HepG2 (cell line): Measurements from ENCODE around the gene CALML6. TPM values are rescaled to one million over a fixed set of nuclear protein-coding genes. Genes with fewer than 3 reads are reported as not detected.

Experiments
- ATF3 ChIP-seq: sonication (generic); formaldehyde crosslinking; IDR thresholded peaks from 2 replicates; pipeline ENCODE4 v1.4.0; 2020; ENCODE audit warnings: missing genetic modification reagents
- GATAD2A ChIP-seq: IDR thresholded peaks from 2 replicates; pipeline ENCODE4 v1.6.1; 2016
- KAT8 ChIP-seq: IDR thresholded peaks from 2 replicates; pipeline ENCODE4 v1.6.1; 2016; ENCODE audit warnings: missing genetic modification reagents, missing compliant biosample characterization
- KLF16 ChIP-seq, 2 experiments: sonication (generic) in 1 of 2; formaldehyde crosslinking in 1 of 2; IDR thresholded peaks; 2 replicates each; pipeline versions ENCODE4 v1.6.1 to v1.8.0; 2016 to 2023; ENCODE audit warnings: missing genetic modification reagents in 2 of 2, missing compliant biosample characterization in 1 of 2
- NR2F6 ChIP-seq, 2 experiments: IDR thresholded peaks; 2 replicates each; pipeline ENCODE4 v1.6.1; 2016; ENCODE audit warnings: antibody characterized with exemption in 1 of 2, mild to moderate bottlenecking in 1 of 2
- PRDM10 ChIP-seq: sonication (generic); formaldehyde crosslinking; IDR thresholded peaks from 2 replicates; pipeline ENCODE4 v1.4.0; 2020; ENCODE audit warnings: low read depth, missing genetic modification reagents
- SALL2 ChIP-seq: sonication (generic); formaldehyde crosslinking; IDR thresholded peaks from 2 replicates; pipeline ENCODE4 v1.8.1; 2023; ENCODE audit warnings: mild to moderate bottlenecking, missing genetic modification reagents, inconsistent platforms
- TAF1 ChIP-seq: sonication (generic); formaldehyde crosslinking; IDR thresholded peaks from 2 replicates; pipeline ENCODE4 v1.4.0; 2020; ENCODE audit warnings: missing genetic modification reagents
- ZBTB34 ChIP-seq: sonication (generic); formaldehyde crosslinking; IDR thresholded peaks from 2 replicates; pipeline ENCODE4 v1.8.0; 2022; ENCODE audit warnings: mild to moderate bottlenecking, missing genetic modification reagents
- ZKSCAN8 ChIP-seq: IDR thresholded peaks from 2 replicates; pipeline ENCODE4 v1.6.1; 2016; ENCODE audit warnings: borderline replicate concordance, missing genetic modification reagents, missing compliant biosample characterization
- ZNF460 ChIP-seq: sonication (generic); formaldehyde crosslinking; IDR thresholded peaks from 2 replicates; pipeline ENCODE4 v1.5.1; 2020; ENCODE audit warnings: missing genetic modification reagents, mild to moderate bottlenecking, borderline replicate concordance
- ZNF563 ChIP-seq: sonication (generic); formaldehyde crosslinking; IDR thresholded peaks from 2 replicates; pipeline ENCODE4 v1.8.0; 2022; ENCODE audit warnings: mild to moderate bottlenecking, moderate library complexity, missing genetic modification reagents
- ZNF564 ChIP-seq: sonication (generic); formaldehyde crosslinking; IDR thresholded peaks from 2 replicates; pipeline ENCODE4 v1.8.1; 2023; ENCODE audit warnings: mild to moderate bottlenecking, missing genetic modification reagents
- ZNF572 ChIP-seq: sonication (generic); formaldehyde crosslinking; IDR thresholded peaks from 2 replicates; pipeline ENCODE4 v1.5.1; 2020; ENCODE audit warnings: mild to moderate bottlenecking, missing genetic modification reagents
- ZNF780A ChIP-seq: sonication (generic); formaldehyde crosslinking; IDR thresholded peaks from 2 replicates; pipeline ENCODE4 v1.8.0; 2022; ENCODE audit warnings: mild to moderate bottlenecking, missing genetic modification reagents, moderate library complexity
- polyA plus RNA-seq, 8 experiments: library from polyadenylated mRNA; depleted of rRNA in 3 of 8; stranded (reverse) in 7 of 8; unstranded in 1 of 8; fragments of >200 nt; fragmentation: Illumina TruSeq in 4 of 8; extraction: Trizol in 4 of 8; gene quantifications; 2 replicates each; pipeline versions ENCODE4 v1.2.1 to v1.2.3, GENCODE V29; 2011 to 2016; ENCODE audit warnings: low read depth in 4 of 8, missing spikeins in 1 of 8, mixed read lengths in 1 of 8; ENCODE audit not compliant: insufficient read depth in 1 of 8
- total RNA-seq, 5 experiments: library from RNA; depleted of rRNA; stranded (reverse); fragments of >200 nt; fragmentation: Illumina TruSeq; extraction: Trizol; gene quantifications; 2 replicates each; pipeline ENCODE4 v1.2.3, GENCODE V29; 2016; ENCODE audit warnings: low read depth in 1 of 5
- TF ChIP-seq, protein P1 (sequence below): IDR thresholded peaks from 2 replicates; pipeline ENCODE4 v1.6.1; 2018; ENCODE audit warnings: missing genetic modification reagents, mild to moderate bottlenecking, missing compliant biosample characterization
- TF ChIP-seq, protein P2 (sequence below): sonication (generic); formaldehyde crosslinking; IDR thresholded peaks from 2 replicates; pipeline ENCODE4 v1.5.0; 2020; ENCODE audit warnings: missing genetic modification reagents
- TF ChIP-seq, protein P3 (sequence below): sonication (generic); formaldehyde crosslinking; IDR thresholded peaks from 2 replicates; pipeline ENCODE4 v1.4.0; 2020; ENCODE audit warnings: mild to moderate bottlenecking, missing genetic modification reagents

Gene CALML6
- total and polyA plus RNA-seq, 2 of the 13 experiments (the other 11 are each of a cell fraction or from before 2014, with no cell fraction given): 0.11 to 0.12 TPM

DNA sequence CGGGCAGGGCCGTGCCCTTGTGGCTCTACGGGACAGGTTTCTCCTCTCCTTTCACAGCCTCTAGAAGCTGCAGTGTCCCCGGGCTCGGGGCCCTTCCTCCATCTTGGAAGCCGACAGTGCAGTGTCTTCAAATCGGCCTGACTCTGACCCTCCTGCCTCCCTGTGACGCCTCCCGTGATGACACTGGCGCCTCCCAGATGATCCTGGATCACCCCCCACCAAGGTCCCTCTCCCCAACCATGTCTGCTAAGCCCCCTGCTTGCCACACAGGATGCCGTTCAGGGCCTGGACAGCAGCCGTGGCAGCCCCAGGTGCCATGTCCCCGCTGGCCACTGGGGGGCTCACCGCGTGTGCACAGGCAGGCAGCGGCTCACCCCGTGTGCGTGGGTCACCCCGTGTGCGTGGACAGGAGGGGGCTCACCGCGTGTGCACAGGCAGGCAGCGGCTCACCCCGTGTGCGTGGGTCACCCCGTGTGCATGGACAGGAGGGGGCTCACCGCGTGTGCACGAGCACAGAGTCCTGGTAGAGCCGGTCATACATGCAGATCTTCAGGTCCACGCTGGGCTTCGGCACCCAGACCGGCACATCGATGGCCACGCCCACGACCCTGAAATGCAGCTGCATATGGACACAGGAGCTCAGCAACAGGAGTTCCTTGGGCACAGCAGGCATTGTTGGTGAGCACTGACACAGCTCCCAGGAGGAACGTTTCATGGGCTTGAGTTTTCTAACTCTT, 28.9 kb downstream of the CALML6 start (continued):
- TF ChIP-seq PRDM10 (CRISPR knock-in tag): peak; percentile 73; the same call in 1 of the 2 replicates
- TF ChIP-seq, protein P1, sequence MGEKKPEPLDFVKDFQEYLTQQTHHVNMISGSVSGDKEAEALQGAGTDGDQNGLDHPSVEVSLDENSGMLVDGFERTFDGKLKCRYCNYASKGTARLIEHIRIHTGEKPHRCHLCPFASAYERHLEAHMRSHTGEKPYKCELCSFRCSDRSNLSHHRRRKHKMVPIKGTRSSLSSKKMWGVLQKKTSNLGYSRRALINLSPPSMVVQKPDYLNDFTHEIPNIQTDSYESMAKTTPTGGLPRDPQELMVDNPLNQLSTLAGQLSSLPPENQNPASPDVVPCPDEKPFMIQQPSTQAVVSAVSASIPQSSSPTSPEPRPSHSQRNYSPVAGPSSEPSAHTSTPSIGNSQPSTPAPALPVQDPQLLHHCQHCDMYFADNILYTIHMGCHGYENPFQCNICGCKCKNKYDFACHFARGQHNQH (CRISPR knock-in tag): peak; percentile 67; the same call in 1 of the 2 replicates
- peak; percentile 80 for TF ChIP-seq GATAD2A (CRISPR knock-in tag)
- TF ChIP-seq, protein P2, sequence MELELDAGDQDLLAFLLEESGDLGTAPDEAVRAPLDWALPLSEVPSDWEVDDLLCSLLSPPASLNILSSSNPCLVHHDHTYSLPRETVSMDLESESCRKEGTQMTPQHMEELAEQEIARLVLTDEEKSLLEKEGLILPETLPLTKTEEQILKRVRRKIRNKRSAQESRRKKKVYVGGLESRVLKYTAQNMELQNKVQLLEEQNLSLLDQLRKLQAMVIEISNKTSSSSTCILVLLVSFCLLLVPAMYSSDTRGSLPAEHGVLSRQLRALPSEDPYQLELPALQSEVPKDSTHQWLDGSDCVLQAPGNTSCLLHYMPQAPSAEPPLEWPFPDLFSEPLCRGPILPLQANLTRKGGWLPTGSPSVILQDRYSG: no peak
- TF ChIP-seq ATF3 (CRISPR knock-in tag): 0 out of 2 replicates have a peak, but pooled peaks have one; percentile 20
- TF ChIP-seq, protein P3, sequence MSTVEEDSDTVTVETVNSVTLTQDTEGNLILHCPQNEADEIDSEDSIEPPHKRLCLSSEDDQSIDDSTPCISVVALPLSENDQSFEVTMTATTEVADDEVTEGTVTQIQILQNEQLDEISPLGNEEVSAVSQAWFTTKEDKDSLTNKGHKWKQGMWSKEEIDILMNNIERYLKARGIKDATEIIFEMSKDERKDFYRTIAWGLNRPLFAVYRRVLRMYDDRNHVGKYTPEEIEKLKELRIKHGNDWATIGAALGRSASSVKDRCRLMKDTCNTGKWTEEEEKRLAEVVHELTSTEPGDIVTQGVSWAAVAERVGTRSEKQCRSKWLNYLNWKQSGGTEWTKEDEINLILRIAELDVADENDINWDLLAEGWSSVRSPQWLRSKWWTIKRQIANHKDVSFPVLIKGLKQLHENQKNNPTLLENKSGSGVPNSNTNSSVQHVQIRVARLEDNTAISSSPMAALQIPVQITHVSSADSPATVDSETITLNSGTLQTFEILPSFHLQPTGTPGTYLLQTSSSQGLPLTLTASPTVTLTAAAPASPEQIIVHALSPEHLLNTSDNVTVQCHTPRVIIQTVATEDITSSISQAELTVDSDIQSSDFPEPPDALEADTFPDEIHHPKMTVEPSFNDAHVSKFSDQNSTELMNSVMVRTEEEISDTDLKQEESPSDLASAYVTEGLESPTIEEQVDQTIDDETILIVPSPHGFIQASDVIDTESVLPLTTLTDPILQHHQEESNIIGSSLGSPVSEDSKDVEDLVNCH (CRISPR knock-in tag): no peak
- TF ChIP-seq KAT8: peak; percentile 49
- 0 out of 2 replicates have a peak, but pooled peaks have one; percentile 40 for TF ChIP-seq SALL2 (CRISPR knock-in tag)
- TF ChIP-seq ZNF460 (CRISPR knock-in tag): no peak
- peak; percentile 17; the same call in 1 of the 2 replicates for TF ChIP-seq ZNF780A (CRISPR knock-in tag)
- no peak; the same call in 1 of the 2 replicates for TF ChIP-seq ZNF564
- no peak for TF ChIP-seq NR2F6 (IDR thresholded peaks at IDR 0.05)
- peak; percentile 61; the same call in 1 of the 2 replicates for TF ChIP-seq NR2F6 (CRISPR knock-in tag; IDR thresholded peaks at IDR 0.05)
- TF ChIP-seq ZKSCAN8 (CRISPR knock-in tag): 0 out of 2 replicates have a peak, but pooled peaks have one; percentile 18
- TF ChIP-seq ZNF563 (CRISPR knock-in tag): peak; percentile 18; the same call in 1 of the 2 replicates
- no peak for TF ChIP-seq ZBTB34
- peak; percentile 62 for TF ChIP-seq TAF1
- peak in 1 of 2 experiments; percentile 66; a peak in 3 of 4 replicates for TF ChIP-seq KLF16 (CRISPR knock-in tag; IDR thresholded peaks at IDR 0.05)
- TF ChIP-seq ZNF572: peak; percentile 75; the same call in 1 of the 2 replicates
